ENCODE measurements around the gene DNAJA3. TPM values are rescaled to one million over a fixed set of nuclear protein-coding genes. Genes with fewer than 3 reads are reported as not detected.

DNAJA3 gene
- total and polyA plus RNA-seq, 10 of the 15 experiments (the other 5 are each of a cell fraction or from before 2014, with no cell fraction given), result 8.4 to 141 (median 60.8) TPM

DNA sequence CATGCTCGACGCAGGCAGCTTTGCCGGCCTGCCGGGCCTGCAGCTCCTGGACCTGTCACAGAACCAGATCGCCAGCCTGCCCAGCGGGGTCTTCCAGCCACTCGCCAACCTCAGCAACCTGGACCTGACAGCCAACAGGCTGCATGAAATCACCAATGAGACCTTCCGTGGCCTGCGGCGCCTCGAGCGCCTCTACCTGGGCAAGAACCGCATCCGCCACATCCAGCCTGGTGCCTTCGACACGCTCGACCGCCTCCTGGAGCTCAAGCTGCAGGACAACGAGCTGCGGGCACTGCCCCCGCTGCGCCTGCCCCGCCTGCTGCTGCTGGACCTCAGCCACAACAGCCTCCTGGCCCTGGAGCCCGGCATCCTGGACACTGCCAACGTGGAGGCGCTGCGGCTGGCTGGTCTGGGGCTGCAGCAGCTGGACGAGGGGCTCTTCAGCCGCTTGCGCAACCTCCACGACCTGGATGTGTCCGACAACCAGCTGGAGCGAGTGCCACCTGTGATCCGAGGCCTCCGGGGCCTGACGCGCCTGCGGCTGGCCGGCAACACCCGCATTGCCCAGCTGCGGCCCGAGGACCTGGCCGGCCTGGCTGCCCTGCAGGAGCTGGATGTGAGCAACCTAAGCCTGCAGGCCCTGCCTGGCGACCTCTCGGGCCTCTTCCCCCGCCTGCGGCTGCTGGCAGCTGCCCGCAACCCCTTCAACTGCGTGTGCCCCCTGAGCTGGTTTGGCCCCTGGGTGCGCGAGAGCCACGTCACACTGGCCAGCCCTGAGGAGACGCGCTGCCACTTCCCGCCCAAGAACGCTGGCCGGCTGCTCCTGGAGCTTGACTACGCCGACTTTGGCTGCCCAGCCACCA is 44.4 kb upstream of the DNAJA3 start:
- Histone ChIP-seq H3K27me3 (replicated peaks in 1 of 2; ENCODE audit: control insufficient read depth in 2 of 2, insufficient read depth in 2 of 2, low read length in 1 of 2) (no peaks in the 10 kb centered on the region), H3K9me3 (replicated peaks; ENCODE audit: control insufficient read depth, insufficient read depth, low read length) (no peaks in the 10 kb centered on the region), H3K79me2 (ENCODE audit: control insufficient read depth, insufficient read depth, low read length) (no peaks in the 10 kb centered on the region), H3K27ac (ENCODE audit: control insufficient read depth, insufficient read depth) (no peak overlapping the region), H3K4me2 (ENCODE audit: control insufficient read depth, insufficient read depth) (no peak overlapping the region), H3K4me1 (ENCODE audit: control insufficient read depth, insufficient read depth, low read length) (no peaks in the 10 kb centered on the region), H3K36me3 (ENCODE audit: control insufficient read depth in 2 of 2, insufficient read depth in 2 of 2, low read length in 1 of 2) (peaks cover 0 to 9% of the 10 kb centered on the region in 2 experiments; a peak in 3 of 4 replicates), H4K20me1 (ENCODE audit: control insufficient read depth, insufficient read depth) (no peaks in the 10 kb centered on the region), H2AFZ (ENCODE audit: control insufficient read depth, low read depth, low read length) (no peak overlapping the region), H3K9ac (ENCODE audit: control insufficient read depth, insufficient read depth, low read length) (no peak overlapping the region), H3K4me3 (no peak overlapping the region)
- SMC1A ChIA-PET (ENCODE audit: uncharacterized antibody, unreplicated experiment), result no interaction called here
- RAD21 ChIA-PET (ENCODE audit: unreplicated experiment), result no interaction called here
- in situ Hi-C loops (cut with MboI), result no loop called here
- intact Hi-C loops (cut with micrococcal nuclease; ENCODE audit: unreplicated experiment), result no loop called here
- no TSS peak for BruUV-seq (replicated peaks)
- TF ChIP-seq SRF (IDR thresholded peaks at IDR 0.05; ENCODE audit: low read depth in 2 of 2, low read length in 2 of 2) (no peak), FOXM1 (IDR thresholded peaks at IDR 0.05; ENCODE audit: low read depth, low read length) (no peak), TBL1XR1 (IDR thresholded peaks at IDR 0.05; ENCODE audit: low read depth, low read length) (no peak), MTA2 (IDR thresholded peaks at IDR 0.05; ENCODE audit: low read depth) (no peak), EP300 (IDR thresholded peaks at IDR 0.05; ENCODE audit: borderline replicate concordance in 1 of 2, control insufficient read depth in 1 of 2, low read depth in 2 of 2, low read length in 2 of 2) (no peak), RELA (IDR thresholded peaks at IDR 0.05; ENCODE audit: borderline replicate concordance, partially characterized antibody) (no peak), RUNX3 (IDR thresholded peaks at IDR 0.05; ENCODE audit: low read length) (no peak), ZNF384 (IDR thresholded peaks at IDR 0.05; ENCODE audit: borderline replicate concordance, low read depth, low read length) (no peak), NFIC (IDR thresholded peaks at IDR 0.05; ENCODE audit: low read depth, low read length) (no peak), MYC (IDR thresholded peaks at IDR 0.05; ENCODE audit: insufficient read depth, insufficient read length, insufficient replicate concordance, low read length, severe bottlenecking) (no peak), ZZZ3 (IDR thresholded peaks at IDR 0.05; ENCODE audit: control insufficient read depth, insufficient read length, low read depth) (no peak), MEF2A (IDR thresholded peaks at IDR 0.05; ENCODE audit: insufficient read depth, low read depth, low read length) (no peak), ZNF217 (IDR thresholded peaks at IDR 0.05) (no peak)
- TF ChIP-seq, protein P1, sequence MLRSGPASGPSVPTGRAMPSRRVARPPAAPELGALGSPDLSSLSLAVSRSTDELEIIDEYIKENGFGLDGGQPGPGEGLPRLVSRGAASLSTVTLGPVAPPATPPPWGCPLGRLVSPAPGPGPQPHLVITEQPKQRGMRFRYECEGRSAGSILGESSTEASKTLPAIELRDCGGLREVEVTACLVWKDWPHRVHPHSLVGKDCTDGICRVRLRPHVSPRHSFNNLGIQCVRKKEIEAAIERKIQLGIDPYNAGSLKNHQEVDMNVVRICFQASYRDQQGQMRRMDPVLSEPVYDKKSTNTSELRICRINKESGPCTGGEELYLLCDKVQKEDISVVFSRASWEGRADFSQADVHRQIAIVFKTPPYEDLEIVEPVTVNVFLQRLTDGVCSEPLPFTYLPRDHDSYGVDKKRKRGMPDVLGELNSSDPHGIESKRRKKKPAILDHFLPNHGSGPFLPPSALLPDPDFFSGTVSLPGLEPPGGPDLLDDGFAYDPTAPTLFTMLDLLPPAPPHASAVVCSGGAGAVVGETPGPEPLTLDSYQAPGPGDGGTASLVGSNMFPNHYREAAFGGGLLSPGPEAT (IDR thresholded peaks at IDR 0.05; ENCODE audit: low read depth), result no peak
- TF ChIP-seq, protein P2, sequence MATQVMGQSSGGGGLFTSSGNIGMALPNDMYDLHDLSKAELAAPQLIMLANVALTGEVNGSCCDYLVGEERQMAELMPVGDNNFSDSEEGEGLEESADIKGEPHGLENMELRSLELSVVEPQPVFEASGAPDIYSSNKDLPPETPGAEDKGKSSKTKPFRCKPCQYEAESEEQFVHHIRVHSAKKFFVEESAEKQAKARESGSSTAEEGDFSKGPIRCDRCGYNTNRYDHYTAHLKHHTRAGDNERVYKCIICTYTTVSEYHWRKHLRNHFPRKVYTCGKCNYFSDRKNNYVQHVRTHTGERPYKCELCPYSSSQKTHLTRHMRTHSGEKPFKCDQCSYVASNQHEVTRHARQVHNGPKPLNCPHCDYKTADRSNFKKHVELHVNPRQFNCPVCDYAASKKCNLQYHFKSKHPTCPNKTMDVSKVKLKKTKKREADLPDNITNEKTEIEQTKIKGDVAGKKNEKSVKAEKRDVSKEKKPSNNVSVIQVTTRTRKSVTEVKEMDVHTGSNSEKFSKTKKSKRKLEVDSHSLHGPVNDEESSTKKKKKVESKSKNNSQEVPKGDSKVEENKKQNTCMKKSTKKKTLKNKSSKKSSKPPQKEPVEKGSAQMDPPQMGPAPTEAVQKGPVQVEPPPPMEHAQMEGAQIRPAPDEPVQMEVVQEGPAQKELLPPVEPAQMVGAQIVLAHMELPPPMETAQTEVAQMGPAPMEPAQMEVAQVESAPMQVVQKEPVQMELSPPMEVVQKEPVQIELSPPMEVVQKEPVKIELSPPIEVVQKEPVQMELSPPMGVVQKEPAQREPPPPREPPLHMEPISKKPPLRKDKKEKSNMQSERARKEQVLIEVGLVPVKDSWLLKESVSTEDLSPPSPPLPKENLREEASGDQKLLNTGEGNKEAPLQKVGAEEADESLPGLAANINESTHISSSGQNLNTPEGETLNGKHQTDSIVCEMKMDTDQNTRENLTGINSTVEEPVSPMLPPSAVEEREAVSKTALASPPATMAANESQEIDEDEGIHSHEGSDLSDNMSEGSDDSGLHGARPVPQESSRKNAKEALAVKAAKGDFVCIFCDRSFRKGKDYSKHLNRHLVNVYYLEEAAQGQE (IDR thresholded peaks at IDR 0.05; ENCODE audit: low read depth, low read length), result no peak
- TF ChIP-seq, protein P3, sequence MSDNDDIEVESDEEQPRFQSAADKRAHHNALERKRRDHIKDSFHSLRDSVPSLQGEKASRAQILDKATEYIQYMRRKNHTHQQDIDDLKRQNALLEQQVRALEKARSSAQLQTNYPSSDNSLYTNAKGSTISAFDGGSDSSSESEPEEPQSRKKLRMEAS (IDR thresholded peaks at IDR 0.05; ENCODE audit: low read depth, low read length), result no peak
- FAIRE-seq (no peak), ATAC-seq (no peak), DNase-seq (ENCODE audit: low read depth, low spot score) (no peak)
- CTCF ChIA-PET, result interaction anchor here (0.6 kb wide), 1 partner anchor 21 kb away, joined by 3 read pairs; no protein-coding TSS in a partner anchor
- 96% methylated on average over 42 of the region's 59 CpGs for WGBS (ENCODE audit: insufficient coverage, insufficient replicate concordance, low lambda C conversion rate, missing lambda C conversion rate)
- POLR2A ChIA-PET, result no interaction called here

All from GM12878 (cell line).